Fibroblast of lung (primary cell): ENCODE measurements around the gene CALHM5. TPM values are rescaled to one million over a fixed set of nuclear protein-coding genes. Genes with fewer than 3 reads are reported as not detected.

Experiments used
- DNase-seq, 2 donors: peaks; one replicate each; pipeline versions ENCODE4 v3.0.0 to v3.0.0-alpha.2; 2010; ENCODE audit warnings: low read depth in 2 of 2
- H2AFZ ChIP-seq: 2 replicates; pipeline ENCODE4 v1.5.1; 2012; ENCODE audit warnings: low read length, control low read depth, inconsistent platforms
- H3K27ac ChIP-seq: 2 replicates; pipeline ENCODE4 v1.5.1; 2011; ENCODE audit warnings: low read length, control low read depth; ENCODE audit not compliant: insufficient read depth
- H3K27me3 ChIP-seq: 2 replicates; pipeline ENCODE4 v1.5.1; 2011; ENCODE audit warnings: mild to moderate bottlenecking, low read length; ENCODE audit not compliant: control insufficient read depth, insufficient read depth
- H3K36me3 ChIP-seq: 2 replicates; pipeline ENCODE4 v1.5.1; 2011; ENCODE audit warnings: low read length; ENCODE audit not compliant: control insufficient read depth, insufficient read depth
- H3K4me1 ChIP-seq: 2 replicates; pipeline ENCODE4 v1.5.1; 2011; ENCODE audit warnings: low read length; ENCODE audit not compliant: control insufficient read depth, insufficient read depth; ENCODE audit errors: extremely low read depth
- H3K4me2 ChIP-seq: 2 replicates; pipeline ENCODE4 v1.5.1; 2011; ENCODE audit warnings: low read length, control low read depth; ENCODE audit not compliant: insufficient read depth; ENCODE audit errors: extremely low read depth
- H3K4me3 ChIP-seq, 4 experiments: fragments of 200-600 bp in 1 of 4; sonication (generic) in 1 of 4; replicated peaks in 1 of 4; 2 replicates each; pipeline ENCODE4 v1.5.1; 2011 to 2016; ENCODE audit warnings: low read length in 4 of 4, low read depth in 3 of 4, mild to moderate bottlenecking in 3 of 4, control low read depth in 2 of 4, inconsistent platforms in 1 of 4, mixed read lengths in 1 of 4; ENCODE audit not compliant: insufficient read depth in 1 of 4; ENCODE audit errors: control extremely low read depth in 1 of 4
- H3K79me2 ChIP-seq: 2 replicates; pipeline ENCODE4 v1.5.1; 2012; ENCODE audit warnings: mild to moderate bottlenecking, low read length, inconsistent platforms; ENCODE audit not compliant: control insufficient read depth, insufficient read depth
- H3K9ac ChIP-seq: 2 replicates; pipeline ENCODE4 v1.5.1; 2011; ENCODE audit warnings: mild to moderate bottlenecking, low read length, control low read depth; ENCODE audit not compliant: insufficient read depth
- H3K9me3 ChIP-seq: 2 replicates; pipeline ENCODE4 v1.5.1; 2012; ENCODE audit warnings: low read depth, low read length; ENCODE audit not compliant: control insufficient read depth, insufficient read depth
- H4K20me1 ChIP-seq: 2 replicates; pipeline ENCODE4 v1.5.1; 2011; ENCODE audit warnings: low read length; ENCODE audit not compliant: control insufficient read depth, insufficient read depth; ENCODE audit errors: extremely low read depth
- EZH2 ChIP-seq: IDR thresholded peaks from 2 replicates; pipeline ENCODE4 v1.5.1; 2012; ENCODE audit warnings: low read length, control low read depth, mild to moderate bottlenecking; ENCODE audit errors: missing control alignments
- polyA plus RNA-seq, 2 donors: library from polyadenylated mRNA; depleted of rRNA in 1 of 2; stranded (reverse) in 1 of 2; unstranded in 1 of 2; fragments of >200 nt; gene quantifications; 2 replicates each; pipeline ENCODE4 v1.2.1, GENCODE V29; 2011 to 2012; ENCODE audit warnings: missing spikeins in 1 of 2
- total RNA-seq: library from RNA; depleted of rRNA; stranded (reverse); fragments of >200 nt; gene quantifications from 2 replicates; pipeline ENCODE4 v1.2.1, GENCODE V29; 2014
- TF ChIP-seq, protein P1 (sequence below), 2 donors: IDR thresholded peaks in 1 of 2; conservative IDR thresholded peaks in 1 of 2; 1 replicate in 1 of 2; 2 replicates in 1 of 2; pipeline ENCODE4 v1.5.1; 2011 to 2012; ENCODE audit warnings: low read length in 2 of 2, control low read depth in 1 of 2, inconsistent platforms in 1 of 2, low read depth in 1 of 2, mild to moderate bottlenecking in 1 of 2

CALHM5 gene
- total and polyA plus RNA-seq, 2 donors (not counting 1 experiment from before 2014, with no cell fraction given), result 4.1 to 8.3 TPM

DNA sequence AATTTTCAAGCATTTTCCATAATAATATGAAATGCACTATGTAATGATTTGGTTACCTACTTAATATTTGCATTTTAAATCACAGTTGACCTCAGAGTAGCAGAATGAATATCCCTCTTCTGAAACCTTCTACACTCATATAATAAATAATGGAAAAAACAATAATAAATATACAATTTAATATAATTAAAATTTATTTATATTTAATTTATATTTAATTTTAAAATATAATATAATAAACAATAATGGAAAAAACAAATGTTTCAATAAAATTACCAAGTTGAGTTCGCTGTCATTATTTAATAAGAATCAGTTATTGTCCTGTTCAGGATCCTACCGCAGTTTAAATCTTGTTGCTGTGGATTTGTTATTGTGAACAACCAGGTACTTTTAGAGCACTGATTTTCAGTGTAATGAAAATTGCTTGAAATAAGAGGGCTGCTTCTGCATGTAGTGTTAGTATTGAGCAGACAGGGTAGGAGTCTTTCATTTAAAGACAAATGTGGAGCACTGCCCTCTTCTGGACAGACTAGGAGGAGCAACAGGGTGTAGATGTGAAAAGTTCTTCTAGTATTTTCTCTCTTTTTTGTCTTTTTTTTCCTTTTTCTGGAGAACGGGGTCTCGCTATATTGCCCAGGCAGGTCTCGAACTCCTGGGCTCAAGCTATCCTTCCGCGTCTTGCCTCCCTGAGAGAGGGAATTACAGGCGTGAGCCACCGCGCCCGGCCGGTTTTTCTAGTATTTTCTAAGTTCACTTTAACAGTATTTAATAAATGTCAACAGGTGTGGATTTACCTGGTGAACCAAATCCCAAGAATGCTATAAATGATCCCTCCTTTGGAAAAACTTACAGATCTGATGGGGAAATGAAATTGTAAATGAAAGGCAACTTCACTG, 20.5 kb downstream of the CALHM5 start:
- no peak overlapping the region for H3K4me2 ChIP-seq
- H2AFZ ChIP-seq, result no peak overlapping the region
- H3K9ac ChIP-seq, result no peak overlapping the region
- no peak overlapping the region for H3K27ac ChIP-seq
- H4K20me1 ChIP-seq, result no peaks in the 10 kb centered on the region
- H3K27me3 ChIP-seq, result no peaks in the 10 kb centered on the region
- H3K9me3 ChIP-seq, result no peaks in the 10 kb centered on the region
- no peaks in the 10 kb centered on the region for H3K79me2 ChIP-seq
- TF ChIP-seq EZH2, result no peak
- TF ChIP-seq, protein P1, sequence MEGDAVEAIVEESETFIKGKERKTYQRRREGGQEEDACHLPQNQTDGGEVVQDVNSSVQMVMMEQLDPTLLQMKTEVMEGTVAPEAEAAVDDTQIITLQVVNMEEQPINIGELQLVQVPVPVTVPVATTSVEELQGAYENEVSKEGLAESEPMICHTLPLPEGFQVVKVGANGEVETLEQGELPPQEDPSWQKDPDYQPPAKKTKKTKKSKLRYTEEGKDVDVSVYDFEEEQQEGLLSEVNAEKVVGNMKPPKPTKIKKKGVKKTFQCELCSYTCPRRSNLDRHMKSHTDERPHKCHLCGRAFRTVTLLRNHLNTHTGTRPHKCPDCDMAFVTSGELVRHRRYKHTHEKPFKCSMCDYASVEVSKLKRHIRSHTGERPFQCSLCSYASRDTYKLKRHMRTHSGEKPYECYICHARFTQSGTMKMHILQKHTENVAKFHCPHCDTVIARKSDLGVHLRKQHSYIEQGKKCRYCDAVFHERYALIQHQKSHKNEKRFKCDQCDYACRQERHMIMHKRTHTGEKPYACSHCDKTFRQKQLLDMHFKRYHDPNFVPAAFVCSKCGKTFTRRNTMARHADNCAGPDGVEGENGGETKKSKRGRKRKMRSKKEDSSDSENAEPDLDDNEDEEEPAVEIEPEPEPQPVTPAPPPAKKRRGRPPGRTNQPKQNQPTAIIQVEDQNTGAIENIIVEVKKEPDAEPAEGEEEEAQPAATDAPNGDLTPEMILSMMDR (conservative IDR thresholded peaks at IDR 0.05 in 1 of 2, IDR thresholded peaks at IDR 0.05 in 1 of 2; ENCODE audit: low read depth in 1 of 2, low read length in 2 of 2), result peak; percentile 74 to 85
- no peaks in the 10 kb centered on the region for H3K36me3 ChIP-seq
- no peak overlapping the region for H3K4me3 ChIP-seq
- peak; percentile 62 to 86 for DNase-seq
- peaks cover 3% of the 10 kb centered on the region for H3K4me1 ChIP-seq

DNA sequence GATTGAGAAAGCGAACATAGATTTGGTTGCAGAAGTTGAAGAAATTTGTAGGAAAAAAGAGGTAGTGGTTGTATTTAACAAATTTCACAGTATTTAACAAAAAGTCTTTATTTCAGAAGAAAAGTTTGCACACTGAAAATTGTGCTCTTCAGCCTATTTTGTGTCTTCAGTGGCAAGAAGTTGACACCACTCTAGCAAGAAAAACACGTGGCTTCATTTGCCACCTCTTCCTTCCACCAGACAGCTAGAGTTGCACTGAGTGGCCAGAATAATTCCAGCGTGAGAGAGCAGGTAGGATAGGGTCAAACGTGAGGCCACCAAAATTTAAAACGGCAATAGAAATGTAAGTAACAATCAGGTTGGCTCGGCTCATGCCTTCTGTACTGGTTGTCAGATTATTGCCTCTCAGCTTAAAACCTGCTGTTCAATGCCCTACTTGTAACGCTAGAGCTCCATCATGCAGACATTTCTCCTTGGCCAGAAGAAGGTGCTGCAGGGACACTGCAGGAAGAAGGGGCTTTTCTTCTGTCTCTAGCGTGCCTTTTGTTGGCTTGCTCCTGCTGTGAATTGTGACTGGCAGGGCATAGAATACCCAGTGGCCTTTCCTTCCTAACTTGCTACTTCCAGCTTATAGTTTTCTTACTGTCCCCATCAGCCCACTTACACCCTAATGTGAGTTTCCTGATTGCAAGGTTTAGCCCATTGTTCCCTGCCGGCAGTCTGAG, 22.0 kb downstream of the CALHM5 start:
- no peak for DNase-seq
- Histone ChIP-seq H2AFZ (peak overlapping the region; percentile 26), H3K9me3 (no peaks in the 10 kb centered on the region), H3K27me3 (no peaks in the 10 kb centered on the region), H3K9ac (no peak overlapping the region), H4K20me1 (no peaks in the 10 kb centered on the region), H3K4me1 (peaks cover 3% of the 10 kb centered on the region), H3K4me2 (no peak overlapping the region), H3K36me3 (no peaks in the 10 kb centered on the region), H3K4me3 (no peak overlapping the region), H3K79me2 (no peaks in the 10 kb centered on the region), H3K27ac (no peak overlapping the region)
- TF ChIP-seq EZH2, result no peak
- TF ChIP-seq, protein P1 (conservative IDR thresholded peaks at IDR 0.05 in 1 of 2, IDR thresholded peaks at IDR 0.05 in 1 of 2; ENCODE audit: low read depth in 1 of 2, low read length in 2 of 2), result no peak

DNA sequence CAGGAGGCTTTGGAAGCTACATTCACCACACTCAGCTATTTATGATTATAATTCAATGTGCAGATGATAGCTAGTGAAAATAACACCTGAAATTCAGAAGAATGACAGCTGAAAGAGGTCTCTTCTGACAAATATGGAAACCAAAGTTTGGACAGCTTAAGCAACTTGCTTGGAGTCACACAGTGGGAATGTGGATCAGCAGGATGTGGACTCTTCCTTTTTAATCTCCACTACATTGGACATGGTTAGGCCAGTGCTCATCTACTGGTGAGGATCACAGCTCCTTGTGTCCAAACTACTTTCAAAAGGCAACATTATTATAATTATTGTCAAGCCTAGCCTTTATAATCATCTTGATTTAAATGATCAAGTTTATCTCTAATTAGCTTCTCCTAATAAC, 23.7 kb downstream of the CALHM5 start:
- no peaks in the 10 kb centered on the region for H3K79me2 ChIP-seq
- H4K20me1 ChIP-seq, result no peaks in the 10 kb centered on the region
- H2AFZ ChIP-seq, result no peak overlapping the region
- H3K4me3 ChIP-seq, result no peak overlapping the region
- H3K4me2 ChIP-seq, result no peak overlapping the region
- DNase-seq, result no peak
- TF ChIP-seq, protein P1 (conservative IDR thresholded peaks at IDR 0.05 in 1 of 2, IDR thresholded peaks at IDR 0.05 in 1 of 2; ENCODE audit: low read depth in 1 of 2, low read length in 2 of 2), result no peak
- TF ChIP-seq EZH2, result no peak
- H3K4me1 ChIP-seq, result no peaks in the 10 kb centered on the region
- H3K27me3 ChIP-seq, result no peaks in the 10 kb centered on the region
- no peak overlapping the region for H3K27ac ChIP-seq
- no peaks in the 10 kb centered on the region for H3K36me3 ChIP-seq
- H3K9ac ChIP-seq, result no peak overlapping the region
- H3K9me3 ChIP-seq, result no peaks in the 10 kb centered on the region
